Ishikawa (cell line): ENCODE results near the gene BANP.

Experiments used
- CEBPB ChIP-seq: IDR thresholded peaks from 2 replicates; pipeline ENCODE4 v1.6.1; 2012
- CREB1 ChIP-seq: IDR thresholded peaks from 2 replicates; pipeline ENCODE4 v1.6.1; 2012; ENCODE audit warnings: low read depth
- EGR1 ChIP-seq: IDR thresholded peaks from 2 replicates; pipeline ENCODE4 v1.6.1; 2012
- EP300 ChIP-seq: IDR thresholded peaks from 2 replicates; pipeline ENCODE4 v1.6.1; 2012; ENCODE audit warnings: borderline replicate concordance
- FOXM1 ChIP-seq: IDR thresholded peaks from 2 replicates; pipeline ENCODE4 v1.6.1; 2012; ENCODE audit warnings: low read depth, borderline replicate concordance
- MAX ChIP-seq: IDR thresholded peaks from 2 replicates; pipeline ENCODE4 v1.6.1; 2012
- NFIC ChIP-seq: IDR thresholded peaks from 2 replicates; pipeline ENCODE4 v1.6.1; 2012
- RAD21 ChIP-seq: IDR thresholded peaks from 2 replicates; pipeline ENCODE4 v1.6.1; 2012; ENCODE audit warnings: low read depth
- TAF1 ChIP-seq: IDR thresholded peaks from 2 replicates; pipeline ENCODE4 v1.6.1; 2012; ENCODE audit warnings: low read depth, mild to moderate bottlenecking
- TCF12 ChIP-seq: IDR thresholded peaks from 2 replicates; pipeline ENCODE4 v1.6.1; 2012; ENCODE audit warnings: low read depth
- TEAD4 ChIP-seq: IDR thresholded peaks from 2 replicates; pipeline ENCODE4 v1.6.1; 2012
- USF1 ChIP-seq: IDR thresholded peaks from 2 replicates; pipeline ENCODE4 v1.6.1; 2012
- YY1 ChIP-seq: IDR thresholded peaks from 2 replicates; pipeline ENCODE4 v1.6.1; 2012; ENCODE audit warnings: low read depth
- ZBTB7A ChIP-seq: IDR thresholded peaks from 2 replicates; pipeline ENCODE4 v1.6.1; 2012; ENCODE audit warnings: low read depth
- TF ChIP-seq, protein P1 (sequence below): IDR thresholded peaks from 2 replicates; pipeline ENCODE4 v1.6.1; 2012; ENCODE audit warnings: low read depth, mild to moderate bottlenecking

The BANP gene

GRCh38 chr16:87973717-87974116 is 22.5 kb downstream of the BANP start:
- TF ChIP-seq FOXM1 = no peak
- TF ChIP-seq ZBTB7A = no peak
- no peak for TF ChIP-seq CREB1
- no peak for TF ChIP-seq TEAD4
- TF ChIP-seq MAX = no peak
- TF ChIP-seq, protein P1, sequence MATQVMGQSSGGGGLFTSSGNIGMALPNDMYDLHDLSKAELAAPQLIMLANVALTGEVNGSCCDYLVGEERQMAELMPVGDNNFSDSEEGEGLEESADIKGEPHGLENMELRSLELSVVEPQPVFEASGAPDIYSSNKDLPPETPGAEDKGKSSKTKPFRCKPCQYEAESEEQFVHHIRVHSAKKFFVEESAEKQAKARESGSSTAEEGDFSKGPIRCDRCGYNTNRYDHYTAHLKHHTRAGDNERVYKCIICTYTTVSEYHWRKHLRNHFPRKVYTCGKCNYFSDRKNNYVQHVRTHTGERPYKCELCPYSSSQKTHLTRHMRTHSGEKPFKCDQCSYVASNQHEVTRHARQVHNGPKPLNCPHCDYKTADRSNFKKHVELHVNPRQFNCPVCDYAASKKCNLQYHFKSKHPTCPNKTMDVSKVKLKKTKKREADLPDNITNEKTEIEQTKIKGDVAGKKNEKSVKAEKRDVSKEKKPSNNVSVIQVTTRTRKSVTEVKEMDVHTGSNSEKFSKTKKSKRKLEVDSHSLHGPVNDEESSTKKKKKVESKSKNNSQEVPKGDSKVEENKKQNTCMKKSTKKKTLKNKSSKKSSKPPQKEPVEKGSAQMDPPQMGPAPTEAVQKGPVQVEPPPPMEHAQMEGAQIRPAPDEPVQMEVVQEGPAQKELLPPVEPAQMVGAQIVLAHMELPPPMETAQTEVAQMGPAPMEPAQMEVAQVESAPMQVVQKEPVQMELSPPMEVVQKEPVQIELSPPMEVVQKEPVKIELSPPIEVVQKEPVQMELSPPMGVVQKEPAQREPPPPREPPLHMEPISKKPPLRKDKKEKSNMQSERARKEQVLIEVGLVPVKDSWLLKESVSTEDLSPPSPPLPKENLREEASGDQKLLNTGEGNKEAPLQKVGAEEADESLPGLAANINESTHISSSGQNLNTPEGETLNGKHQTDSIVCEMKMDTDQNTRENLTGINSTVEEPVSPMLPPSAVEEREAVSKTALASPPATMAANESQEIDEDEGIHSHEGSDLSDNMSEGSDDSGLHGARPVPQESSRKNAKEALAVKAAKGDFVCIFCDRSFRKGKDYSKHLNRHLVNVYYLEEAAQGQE = no peak
- TF ChIP-seq EP300 = no peak
- no peak for TF ChIP-seq CEBPB
- TF ChIP-seq TCF12 = no peak
- TF ChIP-seq TAF1 = no peak
- no peak for TF ChIP-seq USF1
- TF ChIP-seq EGR1 = no peak
- TF ChIP-seq RAD21 = no peak
- TF ChIP-seq YY1 = no peak
- no peak for TF ChIP-seq NFIC

- no peak for TF ChIP-seq TCF12
- TF ChIP-seq, protein P1 = no peak
- no peak for TF ChIP-seq TEAD4
- TF ChIP-seq CEBPB = no peak
- no peak for TF ChIP-seq USF1
- TF ChIP-seq NFIC = no peak
- no peak for TF ChIP-seq EP300
- TF ChIP-seq TAF1 = no peak
- no peak for TF ChIP-seq FOXM1
Measured at GRCh38 chr16:87974178-87974577, 22.9 kb downstream of the BANP start.

DNA sequence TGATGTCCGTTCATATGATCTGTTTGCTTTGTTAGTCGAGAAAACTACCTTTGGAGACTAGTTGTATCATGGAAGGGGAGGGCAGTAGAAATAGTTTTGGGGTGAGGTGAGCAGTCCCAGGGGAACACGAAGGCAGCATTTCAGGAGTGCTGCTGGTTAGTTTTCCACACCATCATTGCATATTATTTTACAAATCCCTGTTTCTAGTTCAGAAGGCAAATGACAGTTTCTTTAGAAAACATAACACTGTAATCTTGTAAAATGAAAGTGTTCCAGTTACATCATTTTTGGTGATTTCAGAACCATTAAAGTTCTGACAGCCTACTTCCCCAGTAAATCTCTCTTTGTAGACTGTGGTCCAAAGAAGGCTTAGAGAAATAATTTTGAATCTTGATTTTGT is 25.4 kb downstream of the BANP start:
- TF ChIP-seq TCF12 = no peak
- TF ChIP-seq CEBPB = no peak
- no peak for TF ChIP-seq YY1
- no peak for TF ChIP-seq CREB1
- no peak for TF ChIP-seq TAF1
- TF ChIP-seq EP300 = no peak

GRCh38 chr16:87978127-87978526 is 26.9 kb downstream of the BANP start:
- TF ChIP-seq MAX (no peak), ZBTB7A (no peak), CREB1 (no peak), USF1 (no peak), TEAD4 (no peak), FOXM1 (no peak), TCF12 (no peak), EP300 (no peak), RAD21 (no peak), TAF1 (no peak), EGR1 (no peak), CEBPB (no peak), NFIC (no peak)
- TF ChIP-seq, protein P1 = no peak
